ENCODE data around the gene GRHPR. TPM values are rescaled to one million over a fixed set of nuclear protein-coding genes. Genes with fewer than 3 reads are reported as not detected.

The GRHPR gene
- total and polyA plus RNA-seq, 2 donors from 2014 or later, result 101 to 257 TPM

DNA sequence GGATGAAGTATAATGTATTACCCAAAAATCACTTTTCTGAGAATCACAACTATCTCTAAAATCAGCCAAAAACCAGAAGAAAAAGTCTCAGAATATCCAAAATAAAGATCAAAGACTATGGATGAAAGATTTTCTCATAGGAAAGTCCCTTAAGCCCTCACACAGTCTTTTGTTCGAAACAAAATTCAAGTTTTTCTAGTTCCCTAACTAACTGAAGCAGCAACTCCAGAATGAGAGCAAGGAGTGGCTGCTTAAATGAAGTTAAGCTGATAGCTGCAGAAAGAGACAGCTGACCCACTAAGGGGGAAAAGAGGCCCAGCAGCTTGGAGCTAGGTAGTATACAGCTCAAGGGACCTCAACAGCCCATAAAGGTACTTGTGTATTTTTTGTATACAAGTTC, 34.3 kb downstream of the GRHPR start:
- Histone ChIP-seq H3K36me3 (ENCODE audit: control insufficient read depth in 2 of 3, insufficient read depth in 3 of 3, low read length in 3 of 3) (no peaks in the 10 kb centered on the region), H3K4me1 (ENCODE audit: control insufficient read depth in 2 of 3, insufficient read depth in 2 of 3, low read depth in 1 of 3, low read length in 3 of 3) (peaks cover 0 to 16% (median 14%) of the 10 kb centered on the region in 3 donors), H3K27me3 (ENCODE audit: control insufficient read depth, insufficient read depth, low read length) (no peaks in the 10 kb centered on the region), H3K9me3 (ENCODE audit: control insufficient read depth in 2 of 3, insufficient read depth in 1 of 3, low read length in 3 of 3) (peaks cover 0 to 5% (median 0%) of the 10 kb centered on the region in 3 donors), H3K27ac (ENCODE audit: low read depth in 2 of 2, low read length in 2 of 2) (no peak overlapping the region), H3K4me3 (ENCODE audit: low read length in 3 of 3) (no peak overlapping the region), H3K9ac (ENCODE audit: low read length in 3 of 3) (no peak overlapping the region)
- intact Hi-C loops (cut with DNase I), result no loop called here
- DNase-seq, result no peak
- no peak for TF ChIP-seq CTCF (IDR thresholded peaks at IDR 0.05; ENCODE audit: borderline replicate concordance, extremely low read depth, insufficient read depth)
- FAIRE-seq, result no peak

GRCh38 chr9:37464006-37464405, 41.5 kb downstream of the GRHPR start:
- no peak for FAIRE-seq
- H3K27ac ChIP-seq (ENCODE audit: low read depth in 2 of 2, low read length in 2 of 2), result peak overlapping the region; percentile 97 to 99
- peak in 1 of 5 donors; percentile 13 for DNase-seq

GRCh38 chr9:37464426-37465248, 42.1 kb downstream of the GRHPR start:
- Histone ChIP-seq H3K9ac (ENCODE audit: low read length in 3 of 3) (peak overlapping the region; percentile 35 to 94 (median 92)), H3K27me3 (ENCODE audit: control insufficient read depth, insufficient read depth, low read length) (no peaks in the 10 kb centered on the region), H3K36me3 (ENCODE audit: control insufficient read depth in 2 of 3, insufficient read depth in 3 of 3, low read length in 3 of 3) (no peaks in the 10 kb centered on the region), H3K9me3 (ENCODE audit: control insufficient read depth in 2 of 3, insufficient read depth in 1 of 3, low read length in 3 of 3) (no peaks in the 10 kb centered on the region), H3K4me1 (ENCODE audit: control insufficient read depth in 2 of 3, insufficient read depth in 2 of 3, low read depth in 1 of 3, low read length in 3 of 3) (peaks cover 5 to 13% (median 11%) of the 10 kb centered on the region in 3 donors), H3K4me3 (ENCODE audit: low read length in 3 of 3) (peak overlapping the region; percentile 76 to 94 (median 83)), H3K27ac (ENCODE audit: low read depth in 2 of 2, low read length in 2 of 2) (peak overlapping the region; percentile 97 to 99)
- peak in 1 of 5 donors; percentile 92 for DNase-seq
- TF ChIP-seq CTCF (IDR thresholded peaks at IDR 0.05; ENCODE audit: borderline replicate concordance, extremely low read depth, insufficient read depth), result no peak
- no peak for FAIRE-seq
- intact Hi-C loops (cut with DNase I), result no loop called here

More at GRCh38 chr9:37464006-37464405, 41.5 kb downstream of the GRHPR start:
- Histone ChIP-seq H3K9ac (ENCODE audit: low read length in 3 of 3) (peak overlapping the region in 2 of 3 donors; percentile 92 to 94), H3K27me3 (ENCODE audit: control insufficient read depth, insufficient read depth, low read length) (no peaks in the 10 kb centered on the region), H3K9me3 (ENCODE audit: control insufficient read depth in 2 of 3, insufficient read depth in 1 of 3, low read length in 3 of 3) (no peaks in the 10 kb centered on the region), H3K4me3 (ENCODE audit: low read length in 3 of 3) (peak overlapping the region; percentile 76 to 94 (median 83)), H3K4me1 (ENCODE audit: control insufficient read depth in 2 of 3, insufficient read depth in 2 of 3, low read depth in 1 of 3, low read length in 3 of 3) (peaks cover 5 to 13% (median 11%) of the 10 kb centered on the region in 3 donors), H3K36me3 (ENCODE audit: control insufficient read depth in 2 of 3, insufficient read depth in 3 of 3, low read length in 3 of 3) (no peaks in the 10 kb centered on the region)
- intact Hi-C loops (cut with DNase I), result no loop called here
- TF ChIP-seq CTCF (IDR thresholded peaks at IDR 0.05; ENCODE audit: borderline replicate concordance, extremely low read depth, insufficient read depth), result no peak
